ENCODE data around the gene RHCG. TPM values are rescaled to one million over a fixed set of nuclear protein-coding genes. Genes with fewer than 3 reads are reported as not detected.

RHCG gene
- total and polyA plus RNA-seq, 2 of the 4 experiments (the other 2 are of a cell fraction): not detected

DNA sequence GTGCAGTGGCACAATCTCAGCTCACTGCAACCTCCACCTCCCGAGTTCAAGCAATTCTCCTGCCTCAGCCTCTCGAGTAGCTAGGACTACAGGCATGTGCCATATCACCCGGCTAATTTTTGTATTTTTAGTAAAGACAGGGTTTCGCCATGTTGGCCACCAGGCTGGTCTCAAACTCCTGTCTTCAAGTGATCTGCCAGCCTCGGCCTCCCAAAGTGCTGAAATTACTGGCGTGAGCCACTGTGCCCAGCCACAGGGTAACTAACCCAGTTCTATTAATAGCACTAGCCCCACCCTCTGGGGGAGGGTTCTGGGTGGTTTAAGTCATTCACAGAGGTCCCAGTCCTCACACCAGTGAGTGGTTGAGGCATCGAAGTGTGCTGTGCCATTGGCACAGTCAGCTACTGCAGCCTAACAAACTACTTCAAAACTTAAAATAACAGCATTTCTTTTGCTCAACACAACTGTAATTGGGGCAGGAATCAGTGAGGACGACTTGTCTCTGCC, 44.0 kb downstream of the RHCG start:
- Histone ChIP-seq H3K9ac (ENCODE audit: low read depth, low read length) (no peak overlapping the region), H2AFZ (replicated peaks; ENCODE audit: low read length, poor library complexity) (no peak overlapping the region), H3K18ac (ENCODE audit: low read depth, low read length) (no peak overlapping the region), H3K79me1 (ENCODE audit: low read depth in 1 of 2, low read length in 2 of 2) (no peaks in the 10 kb centered on the region), H3K4me1 (ENCODE audit: control insufficient read depth, insufficient read depth, low read length) (no peaks in the 10 kb centered on the region; the same call in 1 of the 2 replicates), H3K36me3 (ENCODE audit: control insufficient read depth, insufficient read depth, low read length) (no peaks in the 10 kb centered on the region), H2AK9ac (replicated peaks; ENCODE audit: low read depth, low read length, poor library complexity) (no peak overlapping the region), H3K27me3 (ENCODE audit: control insufficient read depth, insufficient read depth, low read length) (peaks cover 42% of the 10 kb centered on the region), H2BK5ac (ENCODE audit: low read depth, low read length, poor library complexity, severe bottlenecking) (no peak overlapping the region), H2BK15ac (ENCODE audit: low read depth, low read length) (no peak overlapping the region), H3K4me3 (ENCODE audit: insufficient read depth, low read depth, low read length) (no peak overlapping the region), H2BK120ac (ENCODE audit: low read depth, low read length) (no peak overlapping the region), H2BK20ac (ENCODE audit: low read depth, low read length) (no peak overlapping the region), H3K4ac (ENCODE audit: low read depth, low read length) (no peak overlapping the region), H4K20me1 (ENCODE audit: insufficient read depth, low read length) (no peaks in the 10 kb centered on the region), H3K27ac (ENCODE audit: insufficient read depth, low read length) (no peak overlapping the region), H4K8ac (ENCODE audit: low read depth in 2 of 2, low read length in 2 of 2) (no peak overlapping the region), H3K23ac (ENCODE audit: low read depth, low read length) (no peak overlapping the region), H2AK5ac (ENCODE audit: low read depth, low read length) (no peak overlapping the region), H4K91ac (ENCODE audit: insufficient read depth, low read depth, low read length) (no peak overlapping the region), H3K9me1 (ENCODE audit: insufficient read depth, low read length) (0 out of 2 replicates have a peak, but pooled peaks cover 3% of the 10 kb centered on the region), H3K4me2 (ENCODE audit: low read depth, low read length) (no peak overlapping the region), H3K9me3 (ENCODE audit: control insufficient read depth, insufficient read depth, low read length) (peaks cover 2% of the 10 kb centered on the region; the same call in 1 of the 2 replicates), H3K56ac (ENCODE audit: extremely low read depth, insufficient read depth, low read length) (no peak overlapping the region), H3K14ac (replicated peaks; ENCODE audit: low read depth, low read length) (no peak overlapping the region), H4K5ac (ENCODE audit: low read depth, low read length) (no peak overlapping the region)
- ChIA-PET POLR2A (ENCODE audit: unreplicated experiment) (no interaction called here), CTCF (no interaction called here)
- dilution Hi-C loops (cut with HindIII; ENCODE audit: low sequenced_read_pairs, unreplicated experiment) (no loop called here), in situ Hi-C loops (cut with MboI; ENCODE audit: low sequenced_read_pairs) (no loop called here), intact Hi-C loops (cut with micrococcal nuclease) (no loop called here)
- DNase-seq (no peak), ATAC-seq (ENCODE audit: low read depth) (no peak)
- TF ChIP-seq, protein P1, sequence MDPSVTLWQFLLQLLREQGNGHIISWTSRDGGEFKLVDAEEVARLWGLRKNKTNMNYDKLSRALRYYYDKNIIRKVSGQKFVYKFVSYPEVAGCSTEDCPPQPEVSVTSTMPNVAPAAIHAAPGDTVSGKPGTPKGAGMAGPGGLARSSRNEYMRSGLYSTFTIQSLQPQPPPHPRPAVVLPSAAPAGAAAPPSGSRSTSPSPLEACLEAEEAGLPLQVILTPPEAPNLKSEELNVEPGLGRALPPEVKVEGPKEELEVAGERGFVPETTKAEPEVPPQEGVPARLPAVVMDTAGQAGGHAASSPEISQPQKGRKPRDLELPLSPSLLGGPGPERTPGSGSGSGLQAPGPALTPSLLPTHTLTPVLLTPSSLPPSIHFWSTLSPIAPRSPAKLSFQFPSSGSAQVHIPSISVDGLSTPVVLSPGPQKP (IDR thresholded peaks at IDR 0.05; ENCODE audit: borderline replicate concordance, low read depth, low read length): no peak
- TF ChIP-seq, protein P2, sequence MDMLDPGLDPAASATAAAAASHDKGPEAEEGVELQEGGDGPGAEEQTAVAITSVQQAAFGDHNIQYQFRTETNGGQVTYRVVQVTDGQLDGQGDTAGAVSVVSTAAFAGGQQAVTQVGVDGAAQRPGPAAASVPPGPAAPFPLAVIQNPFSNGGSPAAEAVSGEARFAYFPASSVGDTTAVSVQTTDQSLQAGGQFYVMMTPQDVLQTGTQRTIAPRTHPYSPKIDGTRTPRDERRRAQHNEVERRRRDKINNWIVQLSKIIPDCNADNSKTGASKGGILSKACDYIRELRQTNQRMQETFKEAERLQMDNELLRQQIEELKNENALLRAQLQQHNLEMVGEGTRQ (IDR thresholded peaks at IDR 0.05; ENCODE audit: low read depth, low read length): no peak
- no peak for TF ChIP-seq RAD21 (IDR thresholded peaks at IDR 0.05; ENCODE audit: low read length)
- TF ChIP-seq NFE2L2 (IDR thresholded peaks at IDR 0.05; ENCODE audit: low read depth, low read length): no peak
- TF ChIP-seq MAZ (IDR thresholded peaks at IDR 0.05; ENCODE audit: borderline replicate concordance, low read depth, low read length): no peak
- no peak for TF ChIP-seq MXI1 (IDR thresholded peaks at IDR 0.05; ENCODE audit: borderline replicate concordance, low read depth, low read length)
- no peak for TF ChIP-seq FOS (IDR thresholded peaks at IDR 0.05; ENCODE audit: low read depth, low read length)
- TF ChIP-seq, protein P3, sequence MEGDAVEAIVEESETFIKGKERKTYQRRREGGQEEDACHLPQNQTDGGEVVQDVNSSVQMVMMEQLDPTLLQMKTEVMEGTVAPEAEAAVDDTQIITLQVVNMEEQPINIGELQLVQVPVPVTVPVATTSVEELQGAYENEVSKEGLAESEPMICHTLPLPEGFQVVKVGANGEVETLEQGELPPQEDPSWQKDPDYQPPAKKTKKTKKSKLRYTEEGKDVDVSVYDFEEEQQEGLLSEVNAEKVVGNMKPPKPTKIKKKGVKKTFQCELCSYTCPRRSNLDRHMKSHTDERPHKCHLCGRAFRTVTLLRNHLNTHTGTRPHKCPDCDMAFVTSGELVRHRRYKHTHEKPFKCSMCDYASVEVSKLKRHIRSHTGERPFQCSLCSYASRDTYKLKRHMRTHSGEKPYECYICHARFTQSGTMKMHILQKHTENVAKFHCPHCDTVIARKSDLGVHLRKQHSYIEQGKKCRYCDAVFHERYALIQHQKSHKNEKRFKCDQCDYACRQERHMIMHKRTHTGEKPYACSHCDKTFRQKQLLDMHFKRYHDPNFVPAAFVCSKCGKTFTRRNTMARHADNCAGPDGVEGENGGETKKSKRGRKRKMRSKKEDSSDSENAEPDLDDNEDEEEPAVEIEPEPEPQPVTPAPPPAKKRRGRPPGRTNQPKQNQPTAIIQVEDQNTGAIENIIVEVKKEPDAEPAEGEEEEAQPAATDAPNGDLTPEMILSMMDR (conservative IDR thresholded peaks at IDR 0.05; ENCODE audit: low read depth, low read length): no peak
- no peak for TF ChIP-seq SMC3 (IDR thresholded peaks at IDR 0.05; ENCODE audit: low read depth, low read length)
- no peak for TF ChIP-seq RCOR1 (IDR thresholded peaks at IDR 0.05; ENCODE audit: insufficient replicate concordance, low read length)
- TF ChIP-seq CEBPB (IDR thresholded peaks at IDR 0.05; ENCODE audit: low read depth, low read length): no peak
- no peak for TF ChIP-seq MAFK (IDR thresholded peaks at IDR 0.05; ENCODE audit: low read depth, low read length)
- TF ChIP-seq BHLHE40 (IDR thresholded peaks at IDR 0.05; ENCODE audit: low read depth, low read length): no peak
- no peak for TF ChIP-seq POLR2A (IDR thresholded peaks at IDR 0.05; ENCODE audit: low read depth, low read length)
- TF ChIP-seq CHD1 (IDR thresholded peaks at IDR 0.05; ENCODE audit: low read depth, low read length): no peak
- BruUV-seq (replicated peaks): no TSS peak
- WGBS, 2 experiments (ENCODE audit: extremely low coverage in 2 of 2, insufficient read length in 1 of 2): no CpG with 5 or more reads among the region's 8 CpGs
